ENCODE data around the gene GNG2. TPM values are rescaled to one million over a fixed set of nuclear protein-coding genes. Genes with fewer than 3 reads are reported as not detected.

Gene GNG2
- total and polyA plus RNA-seq, 5 donors from 2014 or later: 145 to 252 (median 203) TPM

- H3K4me1 Mint-ChIP-seq: peaks cover 17 to 66% (median 41%) of the 10 kb centered on the region in 4 donors
- H3K27ac Mint-ChIP-seq: no peak overlapping the region
- H3K36me3 Mint-ChIP-seq: peaks cover 3% of the 10 kb centered on the region
Observed at GRCh38 chr14:51855234-51855633, 5.2 kb upstream of the GNG2 start.

DNA sequence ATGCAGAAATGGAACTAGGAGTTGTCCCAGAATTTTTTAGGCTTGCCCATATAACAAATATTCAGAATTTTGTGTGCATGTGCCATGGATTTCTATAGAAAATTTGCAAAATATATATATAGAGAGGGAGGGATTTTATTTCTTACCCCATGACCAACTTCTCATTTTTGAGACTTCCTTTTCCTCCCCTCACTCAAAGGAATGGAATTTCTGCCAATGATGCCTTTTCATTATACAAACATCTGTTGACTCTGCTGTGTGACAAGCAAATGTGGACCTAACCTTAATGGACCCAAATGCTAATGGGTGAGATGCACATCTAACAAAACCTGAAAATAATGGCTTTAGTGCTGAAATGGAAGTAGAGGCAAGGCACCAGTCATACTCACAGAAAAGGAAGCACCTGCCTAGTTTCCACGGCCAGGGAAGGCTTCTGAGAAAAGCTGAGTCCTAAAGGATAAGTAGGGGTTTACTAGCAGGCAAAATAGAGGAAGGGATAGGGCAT lies 3.6 kb upstream of the GNG2 start:
- Mint-ChIP-seq H3K4me3 (peak overlapping the region in 1 of 4 donors; percentile 74), H3K27me3 (peaks cover 14% of the 10 kb centered on the region), H3K27ac (peak overlapping the region; percentile 2 to 96 (median 65)), H3K36me3 (no peaks in the 10 kb centered on the region), H3K4me1 (peaks cover 16 to 56% (median 40%) of the 10 kb centered on the region in 4 donors), H3K9me3 (peaks cover 0 to 4% (median 0%) of the 10 kb centered on the region in 7 donors)
- Histone ChIP-seq H3K9me3 (ENCODE audit: control insufficient read depth in 2 of 2, low read length in 2 of 2) (no peaks in the 10 kb centered on the region), H3K4me1 (ENCODE audit: control insufficient read depth, insufficient read depth, low read length, poor library complexity, severe bottlenecking) (peaks cover 11% of the 10 kb centered on the region), H3K4me3 (ENCODE audit: low read depth, low read length) (no peak overlapping the region), H3K36me3 (ENCODE audit: control insufficient read depth, insufficient read depth, low read length) (no peaks in the 10 kb centered on the region), H3K27ac (ENCODE audit: insufficient read depth, low read length, poor library complexity, severe bottlenecking) (no peak overlapping the region), H3K27me3 (ENCODE audit: control insufficient read depth, insufficient read depth, low read length) (no peaks in the 10 kb centered on the region)
- ATAC-seq (ENCODE audit: low read depth in 2 of 2) (no peak), DNase-seq (no peak)

More at GRCh38 chr14:51855234-51855633, 5.2 kb upstream of the GNG2 start:
- H3K4me3 Mint-ChIP-seq: peak overlapping the region in 1 of 4 donors; percentile 34
- peaks cover 14% of the 10 kb centered on the region for H3K27me3 Mint-ChIP-seq
- Histone ChIP-seq H3K4me1 (ENCODE audit: control insufficient read depth, insufficient read depth, low read length, poor library complexity, severe bottlenecking) (peaks cover 9% of the 10 kb centered on the region), H3K9me3 (ENCODE audit: control insufficient read depth in 2 of 2, low read length in 2 of 2) (peaks cover 0 to 4% of the 10 kb centered on the region in 2 experiments), H3K27me3 (ENCODE audit: control insufficient read depth, insufficient read depth, low read length) (no peaks in the 10 kb centered on the region), H3K27ac (ENCODE audit: insufficient read depth, low read length, poor library complexity, severe bottlenecking) (no peak overlapping the region), H3K36me3 (ENCODE audit: control insufficient read depth, insufficient read depth, low read length) (no peaks in the 10 kb centered on the region), H3K4me3 (ENCODE audit: low read depth, low read length) (no peak overlapping the region)
- H3K9me3 Mint-ChIP-seq: peaks cover 0 to 5% (median 3%) of the 10 kb centered on the region in 7 donors
- DNase-seq (no peak), ATAC-seq (ENCODE audit: low read depth in 2 of 2) (no peak)

DNA sequence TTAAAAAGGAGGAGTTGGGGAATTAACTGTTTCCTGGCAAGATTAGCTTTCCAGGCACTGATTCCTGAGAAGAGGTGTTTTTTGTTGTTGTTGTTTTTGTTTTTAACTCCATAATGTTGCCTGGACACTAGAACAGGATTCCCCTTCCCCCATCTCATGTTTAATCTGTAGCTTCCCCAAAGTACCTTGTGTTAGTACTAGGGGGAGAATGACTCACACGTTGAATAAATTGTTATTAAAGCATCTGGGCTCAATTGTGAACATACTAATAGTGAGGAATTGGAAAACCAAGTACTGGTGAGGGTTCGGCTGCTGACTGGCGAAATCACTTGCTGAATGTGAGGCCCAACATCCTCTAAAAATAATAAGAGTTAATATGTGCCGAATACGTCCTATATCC lies 1.3 kb upstream of the GNG2 start:
- Mint-ChIP-seq H3K27me3 (peaks cover 10% of the 10 kb centered on the region), H3K36me3 (peaks cover 3% of the 10 kb centered on the region), H3K27ac (peak overlapping the region; percentile 3 to 98 (median 96)), H3K9me3 (peaks cover 0 to 4% (median 0%) of the 10 kb centered on the region in 7 donors), H3K4me3 (peak overlapping the region in 2 of 4 donors; percentile 97 to 98), H3K4me1 (peaks cover 18 to 59% (median 46%) of the 10 kb centered on the region in 4 donors)
- Histone ChIP-seq H3K27ac (ENCODE audit: insufficient read depth, low read length, poor library complexity, severe bottlenecking) (peak overlapping the region; percentile 89), H3K36me3 (ENCODE audit: control insufficient read depth, insufficient read depth, low read length) (no peaks in the 10 kb centered on the region), H3K4me3 (ENCODE audit: low read depth, low read length) (no peak overlapping the region), H3K27me3 (ENCODE audit: control insufficient read depth, insufficient read depth, low read length) (no peaks in the 10 kb centered on the region), H3K4me1 (ENCODE audit: control insufficient read depth, insufficient read depth, low read length, poor library complexity, severe bottlenecking) (peaks cover 31% of the 10 kb centered on the region), H3K9me3 (ENCODE audit: control insufficient read depth in 2 of 2, low read length in 2 of 2) (no peaks in the 10 kb centered on the region)
- no peak for ATAC-seq (ENCODE audit: low read depth in 2 of 2)
- no peak for DNase-seq

GRCh38 chr14:51860825-51861499 lies 550 bp downstream of the GNG2 start:
- no peaks in the 10 kb centered on the region for H3K27me3 ChIP-seq (ENCODE audit: control insufficient read depth, insufficient read depth, low read length)
- peak overlapping the region; percentile 100 for H3K4me3 ChIP-seq (ENCODE audit: low read depth, low read length)
- DNase-seq (no peak), ATAC-seq (ENCODE audit: low read depth in 2 of 2) (no peak)
- H3K27ac Mint-ChIP-seq: peak overlapping the region; percentile 93 to 98 (median 96)
- H3K36me3 Mint-ChIP-seq: peaks cover 3% of the 10 kb centered on the region
- no peaks in the 10 kb centered on the region for H3K9me3 ChIP-seq (ENCODE audit: control insufficient read depth in 2 of 2, low read length in 2 of 2)
- peak overlapping the region; percentile 89 for H3K27ac ChIP-seq (ENCODE audit: insufficient read depth, low read length, poor library complexity, severe bottlenecking)
- H3K9me3 Mint-ChIP-seq: peaks cover 0 to 4% (median 0%) of the 10 kb centered on the region in 7 donors
- H3K36me3 ChIP-seq (ENCODE audit: control insufficient read depth, insufficient read depth, low read length): no peaks in the 10 kb centered on the region
- peaks cover 18 to 63% (median 51%) of the 10 kb centered on the region in 4 donors for H3K4me1 Mint-ChIP-seq
- H3K4me1 ChIP-seq (ENCODE audit: control insufficient read depth, insufficient read depth, low read length, poor library complexity, severe bottlenecking): peaks cover 49% of the 10 kb centered on the region
- H3K27me3 Mint-ChIP-seq: peaks cover 4% of the 10 kb centered on the region
- H3K4me3 Mint-ChIP-seq: peak overlapping the region; percentile 97 to 99 (median 98)

DNA sequence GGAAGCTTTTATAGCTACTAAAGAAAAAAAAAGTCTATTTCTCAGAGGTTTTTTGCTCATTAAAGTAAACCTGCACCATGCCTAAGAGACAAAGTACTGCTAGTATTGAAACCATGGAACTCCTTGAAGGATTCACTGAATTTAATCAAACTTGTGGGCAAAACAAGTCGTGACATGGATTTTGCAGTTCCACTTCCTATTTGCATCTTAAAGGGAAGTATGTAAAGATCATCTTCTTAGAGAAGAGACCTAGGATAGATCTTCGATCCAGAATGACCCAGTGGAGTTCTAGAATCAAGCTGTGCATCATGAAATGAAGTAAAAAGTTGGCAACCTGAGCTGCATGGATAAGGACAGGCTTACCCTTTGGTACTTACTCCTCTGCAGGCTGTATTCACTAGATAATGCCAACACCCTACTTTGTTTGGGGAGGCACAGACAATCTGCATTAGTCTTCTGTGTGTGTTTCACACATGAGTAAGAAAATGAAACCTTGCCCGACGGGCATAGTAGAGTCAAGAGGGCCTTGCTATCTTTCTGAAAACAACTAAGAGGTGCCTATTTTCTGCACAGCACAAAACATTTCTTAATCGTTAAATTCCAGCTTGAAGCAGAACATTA lies 1.9 kb downstream of the GNG2 start:
- no peaks in the 10 kb centered on the region for H3K9me3 ChIP-seq (ENCODE audit: control insufficient read depth in 2 of 2, low read length in 2 of 2)
- peaks cover 62% of the 10 kb centered on the region for H3K4me1 ChIP-seq (ENCODE audit: control insufficient read depth, insufficient read depth, low read length, poor library complexity, severe bottlenecking)
- peaks cover 3% of the 10 kb centered on the region for H3K36me3 Mint-ChIP-seq
- DNase-seq: peak in 1 of 3 donors; percentile 78
- peak overlapping the region; percentile 93 to 98 (median 96) for H3K27ac Mint-ChIP-seq
- H3K27me3 Mint-ChIP-seq: peaks cover 4% of the 10 kb centered on the region
- H3K36me3 ChIP-seq (ENCODE audit: control insufficient read depth, insufficient read depth, low read length): no peaks in the 10 kb centered on the region
- H3K27ac ChIP-seq (ENCODE audit: insufficient read depth, low read length, poor library complexity, severe bottlenecking): peak overlapping the region; percentile 89
- peaks cover 12 to 55% (median 47%) of the 10 kb centered on the region in 4 donors for H3K4me1 Mint-ChIP-seq
- H3K4me3 ChIP-seq (ENCODE audit: low read depth, low read length): peak overlapping the region; percentile 100
- peak in 1 of 2 donors; percentile 13 for ATAC-seq (ENCODE audit: low read depth in 2 of 2)
- peak overlapping the region; percentile 97 to 99 (median 98) for H3K4me3 Mint-ChIP-seq
- peaks cover 0 to 2% (median 0%) of the 10 kb centered on the region in 7 donors for H3K9me3 Mint-ChIP-seq
- H3K27me3 ChIP-seq (ENCODE audit: control insufficient read depth, insufficient read depth, low read length): no peaks in the 10 kb centered on the region

GRCh38 chr14:51862860-51863259 lies 2.4 kb downstream of the GNG2 start:
- peak overlapping the region; percentile 93 to 98 (median 96) for H3K27ac Mint-ChIP-seq
- peaks cover 68% of the 10 kb centered on the region for H3K4me1 ChIP-seq (ENCODE audit: control insufficient read depth, insufficient read depth, low read length, poor library complexity, severe bottlenecking)
- H3K9me3 Mint-ChIP-seq: no peaks in the 10 kb centered on the region

GRCh38 chr14:51865953-51866747 lies 5.7 kb downstream of the GNG2 start:
- Mint-ChIP-seq H3K27me3 (no peaks in the 10 kb centered on the region), H3K4me3 (no peak overlapping the region), H3K9me3 (no peaks in the 10 kb centered on the region), H3K4me1 (peaks cover 15 to 37% (median 24%) of the 10 kb centered on the region in 4 donors), H3K36me3 (peaks cover 3% of the 10 kb centered on the region), H3K27ac (no peak overlapping the region)
- peak overlapping the region; percentile 100 for H3K4me3 ChIP-seq (ENCODE audit: low read depth, low read length)
- ATAC-seq (ENCODE audit: low read depth in 2 of 2): peak; percentile 16 to 26
- no peaks in the 10 kb centered on the region for H3K9me3 ChIP-seq (ENCODE audit: control insufficient read depth in 2 of 2, low read length in 2 of 2)
- no peaks in the 10 kb centered on the region for H3K36me3 ChIP-seq (ENCODE audit: control insufficient read depth, insufficient read depth, low read length)
- peak overlapping the region; percentile 74 for H3K27ac ChIP-seq (ENCODE audit: insufficient read depth, low read length, poor library complexity, severe bottlenecking)
- DNase-seq: peak in 1 of 3 donors; percentile 19
- peaks cover 90% of the 10 kb centered on the region for H3K4me1 ChIP-seq (ENCODE audit: control insufficient read depth, insufficient read depth, low read length, poor library complexity, severe bottlenecking)
- H3K27me3 ChIP-seq (ENCODE audit: control insufficient read depth, insufficient read depth, low read length): no peaks in the 10 kb centered on the region

More at GRCh38 chr14:51862860-51863259, 2.4 kb downstream of the GNG2 start:
- Mint-ChIP-seq H3K27me3 (peaks cover 4% of the 10 kb centered on the region), H3K36me3 (peaks cover 3% of the 10 kb centered on the region), H3K4me3 (peak overlapping the region; percentile 97 to 99 (median 98)), H3K4me1 (peaks cover 9 to 49% (median 41%) of the 10 kb centered on the region in 4 donors)
- no peaks in the 10 kb centered on the region for H3K36me3 ChIP-seq (ENCODE audit: control insufficient read depth, insufficient read depth, low read length)
- peak overlapping the region; percentile 100 for H3K4me3 ChIP-seq (ENCODE audit: low read depth, low read length)
- H3K9me3 ChIP-seq (ENCODE audit: control insufficient read depth in 2 of 2, low read length in 2 of 2): no peaks in the 10 kb centered on the region
- ATAC-seq (ENCODE audit: low read depth in 2 of 2) (no peak), DNase-seq (no peak)
- peak overlapping the region; percentile 89 for H3K27ac ChIP-seq (ENCODE audit: insufficient read depth, low read length, poor library complexity, severe bottlenecking)
- H3K27me3 ChIP-seq (ENCODE audit: control insufficient read depth, insufficient read depth, low read length): no peaks in the 10 kb centered on the region
